ENCODE measurements around the gene ARHGAP27.

ARHGAP27 gene

GRCh38 chr17:45436625-45437464 is 4.2 kb upstream of the ARHGAP27 start:
- CTCF ChIA-PET, result interaction anchor here (1.6 kb wide), 1 partner anchor 11 kb away, joined by 3 read pairs; no protein-coding TSS in a partner anchor
- DNase-seq (ENCODE audit: low read depth, low spot score), result no peak
- POLR2A ChIA-PET, result no interaction called here
- no peak for TF ChIP-seq CTCF (IDR thresholded peaks at IDR 0.05; ENCODE audit: insufficient read depth, low read length, missing control alignments)
- no peak overlapping the region for H3K4me3 ChIP-seq (ENCODE audit: low read depth, low read length)

GRCh38 chr17:45436161-45436560 is 3.5 kb upstream of the ARHGAP27 start:
- no peak overlapping the region for H3K4me3 ChIP-seq (ENCODE audit: low read depth, low read length)
- ChIA-PET POLR2A (no interaction called here), CTCF (no interaction called here)
- no peak for DNase-seq (ENCODE audit: low read depth, low spot score)
- TF ChIP-seq CTCF (IDR thresholded peaks at IDR 0.05; ENCODE audit: insufficient read depth, low read length, missing control alignments), result no peak

- ChIA-PET CTCF (no interaction called here), POLR2A (no interaction called here)
- DNase-seq (ENCODE audit: low read depth, low spot score), result no peak
- TF ChIP-seq CTCF (IDR thresholded peaks at IDR 0.05; ENCODE audit: insufficient read depth, low read length, missing control alignments), result no peak
- H3K4me3 ChIP-seq (ENCODE audit: low read depth, low read length), result no peak overlapping the region
These were observed 2.8 kb upstream of the ARHGAP27 start for GRCh38 chr17:45435481-45435880.

GRCh38 chr17:45433159-45433535 is 477 bp upstream of the ARHGAP27 start:
- TF ChIP-seq CTCF (IDR thresholded peaks at IDR 0.05; ENCODE audit: insufficient read depth, low read length, missing control alignments), result no peak
- no peak overlapping the region for H3K4me3 ChIP-seq (ENCODE audit: low read depth, low read length)
- CTCF ChIA-PET, result interaction anchor here (1.1 kb wide), 2 partner anchors 14 to 215 kb away, joined by 3 read pairs; no protein-coding TSS in a partner anchor

GRCh38 chr17:45431531-45432404 is 902 bp downstream of the ARHGAP27 start:
- CTCF ChIA-PET, result no interaction called here
- TF ChIP-seq CTCF (IDR thresholded peaks at IDR 0.05; ENCODE audit: insufficient read depth, low read length, missing control alignments), result no peak
- POLR2A ChIA-PET, result no interaction called here
- peak overlapping the region; percentile 52 for H3K4me3 ChIP-seq (ENCODE audit: low read depth, low read length)
- no peak for DNase-seq (ENCODE audit: low read depth, low spot score)

More at GRCh38 chr17:45433159-45433535, 477 bp upstream of the ARHGAP27 start:
- POLR2A ChIA-PET, result no interaction called here
- DNase-seq (ENCODE audit: low read depth, low spot score), result no peak

All from AG04449 (cell line).